Stimulated activated CD8-positive, alpha-beta memory T cell treated with anti-CD3 and anti-CD28 coated beads, Interleukin-15, amount 100 ng/mL, for 48 hours (primary cell): ENCODE results near the gene CALHM2.
"Not testable (repeated sequence)": the region's sequence is repeated elsewhere in the genome, so short reads cannot be mapped to it uniquely, and the experiment has no call there.

Source experiments
- DNase-seq, 2 donors: peaks; one replicate each; pipeline ENCODE4 v3.0.0-alpha.2; 2020; ENCODE audit warnings: low read depth in 2 of 2

Gene CALHM2

GRCh38 chr10:103449208-103450144 is 2.7 kb downstream of the CALHM2 start:
- DNase-seq: no peak

GRCh38 chr10:103448746-103449145 is 3.4 kb downstream of the CALHM2 start:
- no peak for DNase-seq

- no peak for DNase-seq
These were observed 5.0 kb downstream of the CALHM2 start for GRCh38 chr10:103447187-103447586.

GRCh38 chr10:103445767-103446567 is 6.2 kb downstream of the CALHM2 start:
- DNase-seq: no peak

- DNase-seq: no peak
These were observed 6.8 kb downstream of the CALHM2 start for GRCh38 chr10:103445366-103445765.

- no peak for DNase-seq
These were observed 7.7 kb downstream of the CALHM2 start for GRCh38 chr10:103444478-103444877.

- DNase-seq: no peak
These were observed 8.5 kb downstream of the CALHM2 start for GRCh38 chr10:103443475-103444185.

- DNase-seq: no peak
These were observed 10.1 kb downstream of the CALHM2 start for GRCh38 chr10:103442031-103442461.

GRCh38 chr10:103441611-103442010 is 10.6 kb downstream of the CALHM2 start:
- DNase-seq: no peak

GRCh38 chr10:103441206-103441605 is 11.0 kb downstream of the CALHM2 start:
- DNase-seq: no peak

- DNase-seq: no peak
These were observed 11.8 kb downstream of the CALHM2 start for GRCh38 chr10:103440416-103440815.

GRCh38 chr10:103439776-103440175 is 12.4 kb downstream of the CALHM2 start:
- DNase-seq: no peak

- DNase-seq: no peak
These were observed 18.3 kb downstream of the CALHM2 start for GRCh38 chr10:103433858-103434257.

GRCh38 chr10:103431902-103432301 is 20.3 kb downstream of the CALHM2 start:
- no peak for DNase-seq

- no peak for DNase-seq
These were observed 22.5 kb downstream of the CALHM2 start for GRCh38 chr10:103429647-103430046.

- no peak for DNase-seq
These were observed 23.1 kb downstream of the CALHM2 start for GRCh38 chr10:103428989-103429643.

- DNase-seq: no peak
These were observed 24.3 kb downstream of the CALHM2 start for GRCh38 chr10:103427866-103428265.

GRCh38 chr10:103423748-103424147 is 28.4 kb downstream of the CALHM2 start:
- DNase-seq: no peak

- DNase-seq: no peak
These were observed 33.1 kb downstream of the CALHM2 start for GRCh38 chr10:103419101-103419500.

- no peak for DNase-seq
These were observed 34.6 kb downstream of the CALHM2 start for GRCh38 chr10:103417601-103418000.

GRCh38 chr10:103417148-103417469 is 35.1 kb downstream of the CALHM2 start:
- not testable (repeated sequence) for DNase-seq
